GM18502 (cell line): ENCODE data around the gene GRN.

ENCODE experiments used
- ATAC-seq: cut with Tn5 transposase; IDR thresholded peaks from one replicate; pipeline ENCODE4 v1.9.1; 2021; ENCODE audit warnings: mild to moderate bottlenecking; ENCODE audit not compliant: unreplicated experiment, poor library complexity

Gene GRN

DNA sequence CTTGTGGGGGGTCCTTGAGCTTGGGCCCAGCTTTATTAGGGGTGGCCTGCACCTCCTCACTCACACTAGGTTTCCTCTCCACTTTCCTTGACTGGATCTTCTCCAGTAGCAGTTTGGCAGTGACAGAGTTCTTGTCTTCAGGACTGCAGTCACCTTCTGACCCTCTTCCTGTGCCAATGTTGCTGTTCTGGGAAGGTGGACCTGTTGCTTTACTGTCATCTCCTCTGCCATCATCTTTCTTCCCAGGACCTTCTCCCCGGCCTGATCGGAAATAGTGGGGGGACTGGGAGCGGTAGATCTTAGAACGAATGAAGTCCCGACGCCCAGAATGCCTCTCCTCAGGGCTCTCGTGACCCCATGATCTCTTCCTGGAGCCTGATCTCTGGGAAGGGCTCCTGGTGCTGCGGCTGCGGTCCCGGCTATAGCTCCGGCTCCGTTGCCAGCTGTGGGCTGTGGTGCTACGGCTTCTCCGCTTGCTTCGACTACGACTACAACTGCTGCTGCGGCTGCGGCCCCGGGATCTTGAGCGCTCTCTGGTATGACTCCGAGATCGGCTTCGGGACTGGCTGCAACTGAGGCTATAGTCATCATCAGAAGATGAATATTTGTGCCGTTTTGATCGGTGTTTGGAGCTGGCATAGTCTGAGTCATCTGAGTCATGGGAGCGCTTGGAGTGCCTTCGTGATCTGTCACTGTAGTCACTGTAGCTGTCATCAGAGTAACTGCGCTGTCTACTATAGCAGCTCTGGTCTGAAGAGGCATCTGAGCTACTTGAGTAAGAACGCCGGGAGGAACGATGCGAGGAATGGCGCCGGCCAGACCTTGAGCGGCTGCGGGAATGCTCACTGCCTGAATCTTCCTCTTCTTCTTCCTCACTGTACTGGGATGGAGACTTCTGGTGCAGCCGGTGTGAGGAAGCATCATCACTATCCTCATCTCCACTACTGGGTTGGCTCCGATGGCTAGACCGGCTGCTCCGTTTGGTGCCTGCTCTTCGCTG, 53.9 kb downstream of the GRN start:
- ATAC-seq = no peak

DNA sequence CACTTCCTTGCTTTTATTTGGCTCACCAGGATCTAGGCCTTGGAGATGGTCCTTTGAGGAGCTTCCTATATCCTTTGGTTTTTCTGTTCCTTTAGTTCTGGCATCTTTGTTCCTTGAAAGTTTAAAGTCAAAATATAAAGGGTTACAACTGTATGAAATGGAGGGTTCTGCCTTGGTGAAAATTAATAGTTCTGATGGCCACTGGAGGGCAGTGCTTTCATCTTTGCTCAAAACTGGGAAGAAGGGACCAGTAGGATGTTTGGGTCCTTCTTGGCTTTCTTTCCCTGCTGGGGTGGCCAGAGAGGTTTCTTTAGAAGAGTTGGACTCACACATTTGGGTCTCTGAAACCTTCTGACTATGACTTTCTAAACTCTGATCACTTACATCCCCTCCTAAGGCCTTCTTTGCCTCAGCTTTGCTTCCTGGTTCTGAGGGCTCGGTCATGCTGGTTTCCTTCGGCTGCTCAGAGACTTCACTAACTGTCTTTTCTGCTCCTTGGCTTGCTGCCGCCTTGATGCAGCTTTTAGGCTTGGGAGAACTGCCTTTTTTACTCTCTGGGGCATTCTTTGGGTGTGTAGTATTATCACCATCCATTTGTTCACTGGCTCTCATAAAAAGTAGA, 55.2 kb downstream of the GRN start:
- no peak for ATAC-seq
